ENCODE results near the gene RPL13.

The RPL13 gene

GRCh38 chr16:89560378-89561141 lies at the start of gene RPL13:
Gene RPL13 (plus strand): TSS chr16:89560682. CDS start chr16:89560960, 278 bp downstream.
- Histone ChIP-seq H3K4me1 (ENCODE audit: control insufficient read depth, insufficient read depth, low read length) (peaks cover 9% of the 10 kb centered on the region), H3K36me3 (ENCODE audit: control insufficient read depth in 2 of 2, insufficient read depth in 1 of 2, low read length in 2 of 2) (peaks cover 5 to 66% of the 10 kb centered on the region in 2 experiments; a peak in 2 of 3 replicates), H3K27ac (ENCODE audit: extremely low read depth, low read depth, low read length) (peak within 1 kb of the TSS; percentile 100), H3K9me3 (ENCODE audit: control insufficient read depth, insufficient read depth, low read depth, low read length) (no peaks in the 10 kb centered on the region), H3K4me3 (ENCODE audit: low read depth, low read length) (peak within 1 kb of the TSS; percentile 67)
- ChIA-PET CTCF (no interaction called here), POLR2A (no interaction called here)
- TF ChIP-seq SP3 (tag by site-specific recombination; IDR thresholded peaks at IDR 0.05) (0 out of 2 replicates have a peak, but pooled peaks have one; percentile 24), ZNF585B (tag by site-specific recombination; IDR thresholded peaks at IDR 0.05) (no peak), SCRT2 (tag by site-specific recombination; IDR thresholded peaks at IDR 0.05) (peak; percentile 67), SETDB1 (IDR thresholded peaks at IDR 0.05; ENCODE audit: insufficient read length, low read length) (no peak), ZNF148 (tag by site-specific recombination; IDR thresholded peaks at IDR 0.05; ENCODE audit: borderline replicate concordance) (no peak), PRDM1 (tag by site-specific recombination; IDR thresholded peaks at IDR 0.05) (no peak), ZNF530 (tag by site-specific recombination; IDR thresholded peaks at IDR 0.05; ENCODE audit: low read depth) (no peak), ZNF223 (tag by site-specific recombination; IDR thresholded peaks at IDR 0.05) (no peak), ZNF211 (tag by site-specific recombination; IDR thresholded peaks at IDR 0.05; ENCODE audit: low read depth) (no peak), ZNF658 (tag by site-specific recombination; IDR thresholded peaks at IDR 0.05) (no peak), ZNF184 (tag by site-specific recombination; IDR thresholded peaks at IDR 0.05) (no peak), ZNF214 (tag by site-specific recombination; IDR thresholded peaks at IDR 0.05; ENCODE audit: borderline replicate concordance) (no peak), ZNF670 (tag by site-specific recombination; IDR thresholded peaks at IDR 0.05; ENCODE audit: low read depth) (no peak), ZNF449 (tag by site-specific recombination; IDR thresholded peaks at IDR 0.05) (0 out of 2 replicates have a peak, but pooled peaks have one; percentile 19), ZBTB26 (tag by site-specific recombination; optimal IDR thresholded peaks at IDR 0.05) (peak; percentile 91), ZNF707 (tag by site-specific recombination; IDR thresholded peaks at IDR 0.05) (no peak), MEIS1 (CRISPR knock-in tag; IDR thresholded peaks at IDR 0.05; ENCODE audit: borderline replicate concordance) (no peak), ZNF416 (tag by site-specific recombination; IDR thresholded peaks at IDR 0.05) (no peak), ZNF169 (tag by site-specific recombination; IDR thresholded peaks at IDR 0.05) (no peak), TSHZ1 (tag by site-specific recombination; IDR thresholded peaks at IDR 0.05; ENCODE audit: borderline replicate concordance) (no peak), KLF10 (tag by site-specific recombination; IDR thresholded peaks at IDR 0.05) (0 out of 2 replicates have a peak, but pooled peaks have one; percentile 46), ZNF624 (tag by site-specific recombination; IDR thresholded peaks at IDR 0.05) (no peak), SP7 (tag by site-specific recombination; IDR thresholded peaks at IDR 0.05) (peak; percentile 58; the same call in 1 of the 2 replicates), PRDM10 (tag by site-specific recombination; IDR thresholded peaks at IDR 0.05) (no peak; the same call in 1 of the 2 replicates), ZNF701 (tag by site-specific recombination; IDR thresholded peaks at IDR 0.05) (no peak), ZNF37A (tag by site-specific recombination; IDR thresholded peaks at IDR 0.05) (no peak)
